Measurements from ENCODE around the gene ANKIB1.

- TF ChIP-seq POLR2A (IDR thresholded peaks at IDR 0.05) (no peak), CTCF (IDR thresholded peaks at IDR 0.05 in 8 of 11, conservative IDR thresholded peaks at IDR 0.05 in 3 of 11) (no peak), POLR2AphosphoS5 (IDR thresholded peaks at IDR 0.05) (no peak)
Measured at GRCh38 chr7:92356406-92356805, 110.6 kb downstream of the ANKIB1 start.
